Activated CD4-positive, CD25-positive, alpha-beta regulatory T cell treated with anti-CD3 and anti-CD28 coated beads, Interleukin-2, amount 50 U/mL, for 24 hours (primary cell): ENCODE results near the gene SHROOM4.

Experiments used
- ATAC-seq, 2 donors: fragments of 150-1000 bp; cut with Tn5 transposase; one replicate each; pipeline ENCODE4 v1.10.0; 2021; ENCODE audit warnings: mild to moderate bottlenecking in 1 of 2, moderate library complexity in 1 of 2

Gene SHROOM4

GRCh38 chrX:50780144-50780543 lies 33.9 kb downstream of the SHROOM4 start:
- no peak for ATAC-seq

DNA sequence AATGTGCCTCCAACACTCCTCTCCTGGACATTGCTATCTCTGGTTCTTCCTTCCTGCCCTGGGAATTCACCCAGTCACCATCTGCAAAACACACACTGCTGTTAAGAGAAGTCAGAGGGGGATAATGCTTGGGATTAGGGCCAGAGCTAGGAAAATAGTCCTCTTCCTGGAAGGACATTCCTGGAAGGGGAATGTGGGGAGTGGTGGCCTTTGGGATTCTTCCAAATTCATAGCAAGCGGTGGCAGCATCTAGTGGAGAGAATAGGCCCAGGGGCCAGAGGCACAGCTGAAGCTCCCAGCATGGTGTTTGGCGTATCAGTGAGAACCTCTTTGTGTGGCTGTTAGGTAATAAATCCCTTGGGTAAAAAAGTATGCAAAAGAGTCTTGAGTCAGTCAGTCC lies 34.3 kb downstream of the SHROOM4 start:
- no peak for ATAC-seq

- no peak for ATAC-seq
Measured at GRCh38 chrX:50778272-50778671, 35.7 kb downstream of the SHROOM4 start.

DNA sequence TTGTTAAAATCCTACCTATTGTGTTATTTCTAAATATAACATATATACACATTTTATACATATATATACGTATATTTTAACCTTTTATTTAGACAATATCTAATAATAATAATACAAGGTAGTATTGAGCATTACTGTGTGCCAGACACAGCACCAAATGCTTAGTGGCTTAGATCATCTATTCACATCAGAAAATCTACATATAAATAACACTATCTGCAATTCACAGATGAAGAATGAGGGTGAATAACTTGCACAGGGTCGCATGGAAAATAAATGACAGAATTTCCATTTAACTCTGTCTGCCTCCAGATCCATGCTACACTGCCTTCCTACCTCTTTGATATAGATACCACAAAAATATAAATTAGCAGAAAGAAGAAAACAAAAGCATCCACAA lies 37.7 kb downstream of the SHROOM4 start:
- ATAC-seq: no peak

DNA sequence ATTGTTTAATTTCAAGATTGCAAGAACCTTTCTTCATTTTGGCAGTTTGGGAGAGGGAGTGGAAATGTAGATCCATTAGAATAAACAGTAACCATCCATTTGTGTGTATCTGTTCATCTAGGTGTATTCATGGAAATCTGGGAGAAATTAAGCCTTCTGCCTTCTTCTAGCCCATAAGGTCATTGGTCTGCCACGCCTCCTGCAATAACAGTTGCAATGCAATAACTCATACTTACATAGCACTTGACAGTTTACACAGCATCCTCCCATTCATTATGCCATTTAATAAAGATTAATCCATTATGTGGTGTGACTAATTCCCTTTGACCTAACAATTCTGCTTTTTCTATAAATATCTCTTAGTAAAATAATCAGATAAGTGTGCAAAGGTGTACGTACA lies 42.6 kb downstream of the SHROOM4 start:
- ATAC-seq: no peak

GRCh38 chrX:50770702-50771101 lies 43.3 kb downstream of the SHROOM4 start:
- ATAC-seq: no peak

DNA sequence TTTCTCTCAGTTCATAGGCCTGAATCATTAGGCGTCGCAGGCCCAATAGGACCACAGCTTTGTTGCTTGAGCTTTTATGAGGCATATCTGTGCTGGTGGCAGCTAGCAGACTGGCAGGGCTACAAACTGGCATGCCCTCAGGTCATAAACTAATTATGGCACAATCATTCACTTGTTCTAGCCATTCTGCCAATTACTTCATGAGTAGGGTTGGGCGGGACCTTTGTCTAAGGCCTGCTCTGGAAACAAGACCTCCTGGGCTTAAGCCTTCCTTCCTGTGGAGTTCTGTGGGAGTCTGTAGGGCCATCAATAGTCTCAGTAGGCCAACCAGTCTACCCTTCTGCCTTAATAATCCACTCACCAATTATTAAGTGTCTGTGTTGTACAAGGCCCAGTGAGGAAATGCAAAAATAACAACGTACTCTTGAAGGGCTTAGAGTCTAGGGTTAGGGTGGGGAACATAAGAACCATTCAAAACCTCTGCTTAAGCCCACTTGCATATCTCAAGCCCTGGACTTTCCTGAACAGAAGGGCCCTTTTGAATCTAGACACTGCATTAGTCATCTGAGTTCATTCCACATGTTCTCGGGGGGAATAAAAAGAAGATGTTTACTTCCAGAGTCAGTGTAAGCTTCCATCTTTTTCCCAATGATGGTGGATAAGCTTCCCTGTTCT lies 44.5 kb downstream of the SHROOM4 start:
- no peak for ATAC-seq

DNA sequence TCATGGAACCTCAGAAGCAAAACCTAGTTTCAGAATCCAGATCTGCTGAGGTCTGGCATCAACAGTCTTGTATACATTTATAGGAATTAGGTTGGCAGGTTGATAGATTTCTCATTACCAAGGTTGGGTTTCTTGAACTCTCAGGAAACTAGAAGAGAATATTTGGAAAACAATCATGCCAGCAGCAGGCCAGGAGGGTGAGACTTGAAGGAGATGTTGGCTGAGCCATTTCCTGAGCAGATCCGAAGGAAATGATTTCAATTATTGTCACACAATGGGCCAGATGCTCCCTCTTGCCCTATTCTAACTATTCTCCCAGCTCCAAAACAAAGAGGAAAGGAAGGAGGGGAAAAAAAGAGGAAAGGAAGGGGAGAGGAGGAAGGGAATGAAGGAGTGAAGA lies 45.2 kb downstream of the SHROOM4 start:
- no peak for ATAC-seq

DNA sequence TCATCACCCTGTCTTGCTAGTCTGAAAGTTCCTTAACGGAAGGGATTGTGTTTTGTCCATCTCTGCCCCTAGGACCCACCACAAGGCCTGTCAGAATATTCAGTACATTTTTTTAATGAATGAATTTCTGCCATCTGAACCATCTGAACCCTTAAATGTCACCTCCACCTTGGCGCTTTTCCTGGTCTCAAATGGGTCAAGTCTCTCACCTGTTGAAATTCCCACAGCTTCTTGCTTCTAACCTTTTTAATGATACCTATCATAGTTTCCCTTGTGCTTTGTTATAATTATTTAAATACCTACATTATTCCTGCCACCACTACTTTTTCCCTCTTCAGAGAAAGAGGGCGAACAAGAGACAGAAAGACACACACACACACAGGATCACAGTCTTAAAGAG lies 48.0 kb downstream of the SHROOM4 start:
- ATAC-seq: no peak

GRCh38 chrX:50762578-50762977 lies 51.4 kb downstream of the SHROOM4 start:
- ATAC-seq: no peak

DNA sequence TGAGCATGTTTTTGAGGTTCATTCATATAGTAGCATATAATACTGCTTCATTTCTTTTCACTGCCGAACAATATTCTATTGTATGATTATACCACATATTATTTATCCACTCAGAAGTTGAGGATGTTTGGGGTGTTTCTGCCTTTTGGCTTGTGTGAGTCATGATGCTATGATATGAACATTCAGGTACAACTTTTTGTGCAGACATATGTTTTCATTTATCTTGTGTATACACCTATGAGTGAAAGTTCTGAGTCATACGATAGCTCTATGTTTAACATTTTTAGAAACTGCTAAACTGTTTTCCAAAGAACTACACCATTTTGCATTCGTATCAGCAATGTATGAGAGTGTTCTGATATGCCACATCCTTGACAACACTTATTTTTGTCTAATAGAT lies 57.7 kb downstream of the SHROOM4 start:
- ATAC-seq: no peak

DNA sequence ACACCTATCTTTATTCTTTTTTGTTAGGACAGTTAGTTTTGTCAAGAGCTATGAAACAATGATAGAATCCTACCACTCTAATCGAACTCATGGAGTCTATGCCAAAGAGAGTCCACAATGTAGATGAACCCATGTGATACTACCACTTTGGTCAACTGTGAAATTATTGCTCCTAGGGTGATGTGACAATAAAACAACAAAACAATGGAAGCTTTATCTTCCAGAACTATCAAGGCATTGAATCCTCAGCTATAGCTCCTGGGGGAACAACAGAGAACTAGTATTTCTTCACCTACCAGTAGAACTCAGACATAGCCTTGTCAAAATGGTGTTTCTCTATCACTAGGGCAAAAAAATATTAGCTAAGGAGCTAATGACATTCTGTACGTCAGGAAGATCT lies 62.9 kb downstream of the SHROOM4 start:
- no peak for ATAC-seq

- ATAC-seq: no peak
Measured at GRCh38 chrX:50747471-50747900, 66.5 kb downstream of the SHROOM4 start.

DNA sequence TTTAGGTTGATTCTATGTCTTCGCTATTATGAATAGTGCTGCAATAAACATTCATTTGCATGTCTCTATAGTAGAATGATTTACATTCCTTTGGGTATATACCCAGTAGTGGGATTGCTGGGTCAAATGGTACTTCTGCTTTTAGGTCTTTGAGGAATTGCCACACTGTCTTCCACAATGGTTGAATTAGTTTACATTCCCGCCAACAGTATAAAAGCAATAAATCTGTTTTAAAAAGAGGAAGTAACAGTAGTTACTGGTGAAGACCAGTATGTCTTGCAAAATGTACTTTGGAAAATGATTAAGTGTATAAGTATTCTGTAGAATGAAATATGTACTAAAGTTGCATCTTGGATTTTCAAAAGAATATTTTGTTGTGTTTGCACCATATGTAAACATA lies 77.3 kb downstream of the SHROOM4 start:
- ATAC-seq: no peak

- no peak for ATAC-seq
Measured at GRCh38 chrX:50726296-50726695, 87.7 kb downstream of the SHROOM4 start.

GRCh38 chrX:50725310-50725709 lies 88.7 kb downstream of the SHROOM4 start:
- no peak for ATAC-seq

- no peak for ATAC-seq
Measured at GRCh38 chrX:50723006-50723405, 91.0 kb downstream of the SHROOM4 start.

DNA sequence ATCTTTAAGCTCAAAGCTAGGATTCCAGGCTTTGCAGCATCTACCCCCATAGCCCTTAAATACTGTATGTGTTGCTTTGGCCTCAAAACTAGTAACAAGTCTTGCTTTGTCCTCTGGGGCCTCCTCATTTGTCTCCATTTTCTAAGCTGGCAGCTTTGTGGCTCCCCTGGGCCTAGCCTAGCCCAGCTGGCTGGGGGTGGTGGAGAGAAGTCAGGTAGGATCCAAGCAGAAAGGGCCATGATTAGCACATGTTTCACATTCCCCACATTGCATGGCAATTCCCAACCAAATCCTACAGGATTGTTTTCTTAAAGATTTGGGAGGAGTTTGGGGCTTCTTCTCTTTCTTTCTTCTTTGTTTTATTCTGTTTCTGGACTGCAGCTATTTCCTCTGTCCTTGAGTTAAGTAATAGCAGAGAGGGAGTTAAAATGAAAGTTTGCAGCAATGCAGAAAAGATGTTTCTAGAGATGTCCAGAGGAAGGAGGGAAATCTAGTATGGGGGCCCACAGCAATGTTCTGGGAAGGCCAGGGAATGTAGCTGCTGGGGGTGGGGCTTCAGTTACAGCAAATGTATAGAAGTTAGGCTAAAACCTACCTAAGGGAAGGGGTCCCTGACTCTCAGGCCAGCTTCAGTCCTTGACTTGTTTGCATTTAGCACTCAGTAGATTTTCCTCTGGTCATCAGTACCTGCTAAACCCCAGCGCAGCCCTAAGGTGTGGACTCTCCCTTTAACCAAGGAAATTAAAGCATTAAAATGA lies 92.1 kb downstream of the SHROOM4 start:
- no peak for ATAC-seq

DNA sequence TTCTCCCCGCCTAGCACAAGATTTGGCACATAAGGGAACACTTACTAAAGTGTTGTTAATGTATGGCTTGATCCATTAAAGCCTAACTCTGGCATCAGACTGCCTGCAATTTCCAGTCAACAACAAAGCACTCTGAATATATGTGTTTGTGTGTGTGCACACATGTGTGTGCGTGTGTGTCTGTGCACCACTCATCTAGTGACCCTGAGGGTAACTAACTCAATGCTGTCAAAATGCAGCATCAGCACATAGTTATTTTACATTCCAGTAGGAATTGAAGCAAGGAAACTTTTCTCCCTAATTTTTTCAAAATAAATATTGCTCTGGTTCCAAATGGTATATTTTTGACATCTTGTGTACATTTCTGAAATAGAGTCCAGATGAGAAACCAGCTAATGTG lies 94.4 kb downstream of the SHROOM4 start:
- no peak for ATAC-seq

GRCh38 chrX:50718776-50719175 lies 95.2 kb downstream of the SHROOM4 start:
- ATAC-seq: no peak

GRCh38 chrX:50716706-50717105 lies 97.3 kb downstream of the SHROOM4 start:
- no peak for ATAC-seq

DNA sequence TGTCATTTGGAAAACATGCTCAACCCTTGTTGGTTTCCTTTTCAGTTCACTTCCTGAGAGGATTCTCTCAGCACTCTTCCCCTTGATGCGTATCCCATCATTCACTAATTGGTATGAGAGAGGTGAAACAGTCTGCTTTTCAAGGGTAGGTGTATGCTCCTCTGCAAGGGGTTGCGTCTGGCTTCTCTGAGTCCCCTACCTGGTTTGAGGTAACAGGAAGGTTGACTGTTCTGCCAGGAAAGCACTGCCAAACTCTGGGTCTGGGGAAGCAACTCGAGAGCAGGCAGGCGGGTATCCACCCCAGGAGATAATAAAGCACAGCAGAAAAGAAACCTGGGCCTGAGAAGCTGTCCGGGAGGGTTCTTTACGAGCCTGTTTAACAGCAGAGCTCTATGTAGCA lies 101.2 kb downstream of the SHROOM4 start:
- no peak for ATAC-seq

GRCh38 chrX:50711907-50712306 lies 102.1 kb downstream of the SHROOM4 start:
- no peak for ATAC-seq

DNA sequence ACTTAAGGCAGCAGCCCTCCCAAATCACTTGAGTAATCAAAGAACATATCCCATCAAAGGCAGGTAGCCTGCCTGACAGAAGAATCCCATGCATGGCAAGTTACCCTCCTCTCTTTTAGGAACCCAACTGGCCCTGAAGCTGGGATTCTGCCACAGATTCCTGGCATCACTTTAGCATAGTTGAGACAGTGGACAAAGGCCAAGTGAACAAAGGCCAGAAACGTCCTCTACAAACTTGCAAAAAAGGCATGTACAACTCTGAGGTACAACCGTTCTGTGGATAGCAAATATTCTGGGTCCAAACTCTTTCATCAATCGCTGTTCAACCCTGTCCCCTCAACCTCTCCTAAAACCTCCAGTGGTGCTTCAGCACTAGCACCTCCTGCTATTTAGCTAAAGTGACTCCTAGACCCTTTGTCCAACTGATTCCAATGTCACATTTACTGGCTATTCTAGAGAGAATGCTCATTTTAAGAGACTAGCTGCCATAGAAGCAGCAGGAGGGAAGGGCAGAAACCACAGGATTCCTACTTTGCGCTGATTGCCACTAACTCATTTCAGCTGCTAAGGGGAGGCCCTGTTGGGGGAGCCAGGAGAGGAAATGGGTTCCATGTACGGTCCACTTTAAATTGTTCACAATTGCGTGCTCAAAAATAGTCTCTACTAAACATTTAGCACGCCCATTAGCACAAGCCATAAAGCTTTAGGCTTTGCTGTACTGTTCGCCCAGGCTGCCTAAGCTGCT lies 105.9 kb downstream of the SHROOM4 start:
- no peak for ATAC-seq
